ENCODE measurements around the gene PLPP1.

Gene PLPP1

GRCh38 chr5:55578771-55579170 is 44.0 kb upstream of the PLPP1 start:
- Histone ChIP-seq H3K36me3 (replicated peaks; ENCODE audit: low read depth, low read length) (no peaks in the 10 kb centered on the region), H3K4me3 (ENCODE audit: low read length) (no peak overlapping the region), H3K4me2 (ENCODE audit: low read length) (no peak overlapping the region), H3K9me3 (ENCODE audit: insufficient read depth, low read length) (no peaks in the 10 kb centered on the region), H3K79me2 (ENCODE audit: low read length) (no peaks in the 10 kb centered on the region), H3K27ac (ENCODE audit: low read length) (no peak overlapping the region), H3K9ac (ENCODE audit: low read length) (no peak overlapping the region), H3K4me1 (ENCODE audit: low read length) (peaks cover 16% of the 10 kb centered on the region), H2AFZ (ENCODE audit: low read depth, low read length) (no peak overlapping the region), H4K20me1 (ENCODE audit: insufficient read depth, low read length) (no peaks in the 10 kb centered on the region), H3K27me3 (ENCODE audit: low read depth, low read length) (no peaks in the 10 kb centered on the region)
- no peak for TF ChIP-seq CTCF (IDR thresholded peaks at IDR 0.05; ENCODE audit: low read depth, low read length)
- TF ChIP-seq EZH2phosphoT487 (IDR thresholded peaks at IDR 0.05; ENCODE audit: low read depth) = no peak

DNA sequence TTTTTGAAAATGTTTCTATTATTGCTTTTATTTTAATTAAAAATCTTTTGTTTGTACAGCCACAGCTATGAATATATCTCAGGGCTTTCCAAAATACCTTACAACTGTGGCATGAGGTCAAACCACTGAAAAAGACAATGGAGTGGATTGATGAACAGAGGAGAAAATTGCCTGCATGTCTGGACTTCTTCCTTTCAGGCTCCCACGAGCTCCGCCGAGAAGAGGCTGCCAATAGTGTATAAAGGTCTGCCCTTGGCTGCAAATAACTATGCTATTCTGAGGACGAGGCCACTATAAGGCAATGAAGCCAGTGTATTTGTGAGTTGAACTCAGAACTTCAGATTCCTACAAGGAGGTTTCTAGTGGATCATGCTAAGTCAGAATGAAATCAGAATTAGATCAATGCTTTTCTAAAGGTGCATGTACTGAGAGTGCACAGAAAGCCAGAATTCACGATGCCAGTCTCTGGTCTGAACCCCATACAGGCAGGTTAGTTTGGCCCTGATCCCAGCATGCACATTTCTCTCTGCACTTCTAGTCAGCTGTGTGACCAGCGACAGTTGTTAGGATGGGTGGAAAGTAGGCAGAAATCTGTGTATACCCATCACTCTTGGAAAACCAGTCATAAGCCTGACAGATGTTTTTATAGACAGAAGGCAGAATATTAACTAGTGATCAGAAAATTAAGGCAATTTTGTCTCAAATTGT is 42.7 kb upstream of the PLPP1 start:
- Histone ChIP-seq H4K20me1 (ENCODE audit: insufficient read depth, low read length) (no peaks in the 10 kb centered on the region), H3K9ac (ENCODE audit: low read length) (no peak overlapping the region), H2AFZ (ENCODE audit: low read depth, low read length) (no peak overlapping the region), H3K4me1 (ENCODE audit: low read length) (peaks cover 18% of the 10 kb centered on the region), H3K4me3 (ENCODE audit: low read length) (no peak overlapping the region), H3K36me3 (replicated peaks; ENCODE audit: low read depth, low read length) (no peaks in the 10 kb centered on the region), H3K27ac (ENCODE audit: low read length) (no peak overlapping the region), H3K4me2 (ENCODE audit: low read length) (no peak overlapping the region), H3K9me3 (ENCODE audit: insufficient read depth, low read length) (no peaks in the 10 kb centered on the region), H3K79me2 (ENCODE audit: low read length) (no peaks in the 10 kb centered on the region), H3K27me3 (ENCODE audit: low read depth, low read length) (no peaks in the 10 kb centered on the region)
- TF ChIP-seq CTCF (IDR thresholded peaks at IDR 0.05; ENCODE audit: low read depth, low read length) (no peak), EZH2phosphoT487 (IDR thresholded peaks at IDR 0.05; ENCODE audit: low read depth) (no peak)

- no peak overlapping the region for H2AFZ ChIP-seq (ENCODE audit: low read depth, low read length)
- H3K4me1 ChIP-seq (ENCODE audit: low read length) = peaks cover 15% of the 10 kb centered on the region
- H3K36me3 ChIP-seq (replicated peaks; ENCODE audit: low read depth, low read length) = no peaks in the 10 kb centered on the region
- H3K79me2 ChIP-seq (ENCODE audit: low read length) = no peaks in the 10 kb centered on the region
- H3K27me3 ChIP-seq (ENCODE audit: low read depth, low read length) = no peaks in the 10 kb centered on the region
- H3K4me3 ChIP-seq (ENCODE audit: low read length) = no peak overlapping the region
- no peaks in the 10 kb centered on the region for H3K9me3 ChIP-seq (ENCODE audit: insufficient read depth, low read length)
- H3K4me2 ChIP-seq (ENCODE audit: low read length) = no peak overlapping the region
- no peaks in the 10 kb centered on the region for H4K20me1 ChIP-seq (ENCODE audit: insufficient read depth, low read length)
- H3K27ac ChIP-seq (ENCODE audit: low read length) = no peak overlapping the region
- TF ChIP-seq EZH2phosphoT487 (IDR thresholded peaks at IDR 0.05; ENCODE audit: low read depth) = no peak
- TF ChIP-seq CTCF (IDR thresholded peaks at IDR 0.05; ENCODE audit: low read depth, low read length) = no peak
- no peak overlapping the region for H3K9ac ChIP-seq (ENCODE audit: low read length)
Observed at GRCh38 chr5:55576661-55577060, 41.9 kb upstream of the PLPP1 start.

DNA sequence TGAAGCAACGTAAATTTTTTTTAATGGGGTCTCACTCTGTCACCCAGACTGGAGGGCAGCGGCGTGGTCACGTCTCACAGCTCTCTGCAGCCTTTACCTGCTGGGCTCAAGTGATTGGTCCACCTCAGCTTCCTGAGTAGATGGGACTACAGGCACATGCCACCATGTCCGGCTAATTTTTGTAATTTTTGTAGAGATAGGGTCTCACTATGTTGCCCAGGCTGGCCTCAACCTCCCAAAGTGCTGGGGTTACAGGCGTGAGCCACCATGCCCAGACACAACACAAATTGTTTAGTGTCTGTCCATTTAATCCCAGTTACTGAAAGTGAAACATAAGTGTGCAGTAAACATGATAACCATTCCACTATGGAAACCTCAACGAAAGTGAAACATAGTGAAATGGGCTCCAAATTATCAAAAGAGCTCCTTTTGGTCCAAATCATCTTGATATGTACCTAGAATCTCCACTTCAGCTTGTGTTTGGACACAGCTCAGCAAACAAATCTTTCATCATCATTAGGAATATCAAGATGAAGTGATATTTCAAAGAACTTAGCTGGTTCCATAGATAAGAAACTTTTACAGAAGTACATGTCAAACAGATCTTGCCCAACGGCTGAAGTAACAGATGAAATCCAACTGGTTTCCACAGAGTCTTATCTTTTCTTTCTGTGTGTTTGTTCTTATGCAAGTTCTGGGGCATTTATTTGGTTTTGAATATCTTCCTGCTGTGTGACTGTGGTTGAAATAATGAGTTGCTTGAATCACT is 41.2 kb upstream of the PLPP1 start:
- Histone ChIP-seq H3K27me3 (ENCODE audit: low read depth, low read length) (no peaks in the 10 kb centered on the region), H3K4me2 (ENCODE audit: low read length) (no peak overlapping the region), H3K36me3 (replicated peaks; ENCODE audit: low read depth, low read length) (no peaks in the 10 kb centered on the region), H3K4me3 (ENCODE audit: low read length) (no peak overlapping the region), H2AFZ (ENCODE audit: low read depth, low read length) (no peak overlapping the region), H3K79me2 (ENCODE audit: low read length) (no peaks in the 10 kb centered on the region), H3K9me3 (ENCODE audit: insufficient read depth, low read length) (no peaks in the 10 kb centered on the region), H3K27ac (ENCODE audit: low read length) (no peak overlapping the region), H4K20me1 (ENCODE audit: insufficient read depth, low read length) (no peaks in the 10 kb centered on the region), H3K4me1 (ENCODE audit: low read length) (peaks cover 13% of the 10 kb centered on the region), H3K9ac (ENCODE audit: low read length) (no peak overlapping the region)
- TF ChIP-seq CTCF (IDR thresholded peaks at IDR 0.05; ENCODE audit: low read depth, low read length) (no peak), EZH2phosphoT487 (IDR thresholded peaks at IDR 0.05; ENCODE audit: low read depth) (no peak)

All from OCI-LY3 (cell line).